AG04449 (cell line): ENCODE data around the gene IL13RA1.

Experiments used
- CTCF ChIA-PET: fragments of 350-600 bp; formaldehyde crosslinking; extraction: SDS; loops from one replicate; lab custom pipeline; 2021; ENCODE audit warnings: antibody characterized with exemption; lab: Yijun Ruan, JAX
- POLR2A ChIA-PET: fragments of 400-600, 350-600 bp; formaldehyde crosslinking; extraction: SDS; loops from one replicate; lab custom pipeline; 2020; ENCODE audit warnings: antibody characterized with exemption, inconsistent platforms; lab: Yijun Ruan, JAX
- DNase-seq: peaks from one replicate; pipeline ENCODE4 v3.0.0-alpha.2; 2010; ENCODE audit warnings: low read depth, low spot score
- H3K4me3 ChIP-seq: 2 replicates; pipeline ENCODE4 v1.5.1; 2011; ENCODE audit warnings: low read depth, mild to moderate bottlenecking, control low read depth, low read length
- CTCF ChIP-seq: IDR thresholded peaks from one replicate; pipeline ENCODE4 v1.5.1; 2011; ENCODE audit warnings: mild to moderate bottlenecking, moderate library complexity, low read length, control low read depth, inconsistent platforms; ENCODE audit not compliant: insufficient read depth; ENCODE audit errors: missing control alignments

The IL13RA1 gene

GRCh38 chrX:118736394-118737010 lies 9.1 kb downstream of the IL13RA1 start:
- POLR2A ChIA-PET: no interaction called here
- TF ChIP-seq CTCF: no peak
- no peak overlapping the region for H3K4me3 ChIP-seq
- CTCF ChIA-PET: no interaction called here
- no peak for DNase-seq

GRCh38 chrX:118739577-118739976 lies 12.2 kb downstream of the IL13RA1 start:
- TF ChIP-seq CTCF: no peak
- no peak overlapping the region for H3K4me3 ChIP-seq
- no peak for DNase-seq
- POLR2A ChIA-PET: no interaction called here
- CTCF ChIA-PET: no interaction called here

- ChIA-PET POLR2A (no interaction called here), CTCF (no interaction called here)
- DNase-seq: no peak
- H3K4me3 ChIP-seq: no peak overlapping the region
- no peak for TF ChIP-seq CTCF
These were observed 13.0 kb downstream of the IL13RA1 start for GRCh38 chrX:118740276-118740889.

GRCh38 chrX:118742176-118742575 lies 14.8 kb downstream of the IL13RA1 start:
- no peak overlapping the region for H3K4me3 ChIP-seq
- no peak for TF ChIP-seq CTCF
- POLR2A ChIA-PET: no interaction called here
- CTCF ChIA-PET: no interaction called here
- no peak for DNase-seq

- no peak for DNase-seq
These were observed 18.2 kb downstream of the IL13RA1 start for GRCh38 chrX:118745570-118745969.

More at GRCh38 chrX:118745570-118745969, 18.2 kb downstream of the IL13RA1 start:
- TF ChIP-seq CTCF: no peak
- CTCF ChIA-PET: interaction anchor here (0.9 kb wide), 1 partner anchor 102 kb away, joined by 5 read pairs; no protein-coding TSS in a partner anchor
- POLR2A ChIA-PET: no interaction called here
- no peak overlapping the region for H3K4me3 ChIP-seq
